MM.1S (cell line): ENCODE data around the gene SYMPK.

Experiments used
- DNase-seq: peaks from one replicate; pipeline ENCODE4 v3.0.0-alpha.2; 2015
- H2AFZ ChIP-seq: fragments of 300-600 bp; sonication (generic); 2 replicates; pipeline ENCODE4 v1.6.0; 2016; ENCODE audit warnings: antibody characterized with exemption, low read length
- H3F3A ChIP-seq: fragments of 300-600 bp; sonication (generic); 2 replicates; pipeline ENCODE4 v1.6.1; 2016; ENCODE audit warnings: mild to moderate bottlenecking, antibody characterized with exemption, low read length, moderate library complexity, mixed read lengths; ENCODE audit not compliant: insufficient read depth
- H3K27ac ChIP-seq: fragments of 300-600 bp; sonication (generic); 2 replicates; pipeline ENCODE4 v1.5.1; 2016; ENCODE audit warnings: mild to moderate bottlenecking, low read length
- H3K27me3 ChIP-seq: fragments of 300-600 bp; sonication (generic); replicated peaks from 2 replicates; pipeline ENCODE4 v1.6.0; 2016; ENCODE audit warnings: low read length; ENCODE audit not compliant: insufficient read depth
- H3K36me3 ChIP-seq: fragments of 300-600 bp; sonication (generic); replicated peaks from 2 replicates; pipeline ENCODE4 v1.6.1; 2016; ENCODE audit warnings: mild to moderate bottlenecking, low read length, mixed read lengths; ENCODE audit not compliant: insufficient read depth
- H3K4me1 ChIP-seq: fragments of 300-600 bp; sonication (generic); 2 replicates; pipeline ENCODE4 v1.6.1; 2016; ENCODE audit warnings: low read length, mixed read lengths
- H3K4me2 ChIP-seq: fragments of 300-600 bp; sonication (generic); 2 replicates; pipeline ENCODE4 v1.6.0; 2016; ENCODE audit warnings: low read depth, low read length
- H3K4me3 ChIP-seq: fragments of 300-600 bp; sonication (generic); 2 replicates; pipeline ENCODE4 v1.5.1; 2016; ENCODE audit warnings: low read length, mixed read lengths
- H3K79me2 ChIP-seq: fragments of 300-600 bp; sonication (generic); 2 replicates; pipeline ENCODE4 v1.6.1; 2016; ENCODE audit warnings: mixed run types, low read length, mixed read lengths
- H3K9ac ChIP-seq: fragments of 300-600 bp; sonication (generic); 2 replicates; pipeline ENCODE4 v1.6.1; 2016; ENCODE audit warnings: low read length, mixed read lengths
- H3K9me2 ChIP-seq: fragments of 300-600 bp; sonication (generic); replicated peaks from 2 replicates; pipeline ENCODE4 v1.6.1; 2016; ENCODE audit warnings: mild to moderate bottlenecking, low read length, mixed read lengths; ENCODE audit not compliant: insufficient read depth
- H3K9me3 ChIP-seq: fragments of 300-600 bp; sonication (generic); replicated peaks from 2 replicates; pipeline ENCODE4 v1.6.1; 2016; ENCODE audit warnings: mild to moderate bottlenecking, low read length, mixed read lengths; ENCODE audit not compliant: insufficient read depth
- H4K20me1 ChIP-seq: fragments of 300-600 bp; sonication (generic); 2 replicates; pipeline ENCODE4 v1.6.1; 2016; ENCODE audit warnings: mild to moderate bottlenecking, low read length, moderate library complexity, mixed read lengths; ENCODE audit not compliant: insufficient read depth
- CTCF ChIP-seq: fragments of 300-600 bp; sonication (generic); IDR thresholded peaks from 2 replicates; pipeline ENCODE4 v1.5.1; 2016; ENCODE audit warnings: antibody characterized with exemption, low read length, mixed read lengths
- EZH2 ChIP-seq: fragments of 300-600 bp; sonication (generic); optimal IDR thresholded peaks from 2 replicates; pipeline ENCODE3; 2017; ENCODE audit warnings: low read depth, mild to moderate bottlenecking, antibody characterized with exemption, low read length, mixed read lengths
- EZH2phosphoT487 ChIP-seq: fragments of 300-600 bp; sonication (generic); IDR thresholded peaks from 2 replicates; pipeline ENCODE4 v1.6.1; 2018; ENCODE audit warnings: antibody characterized with exemption, low read length

The SYMPK gene

DNA sequence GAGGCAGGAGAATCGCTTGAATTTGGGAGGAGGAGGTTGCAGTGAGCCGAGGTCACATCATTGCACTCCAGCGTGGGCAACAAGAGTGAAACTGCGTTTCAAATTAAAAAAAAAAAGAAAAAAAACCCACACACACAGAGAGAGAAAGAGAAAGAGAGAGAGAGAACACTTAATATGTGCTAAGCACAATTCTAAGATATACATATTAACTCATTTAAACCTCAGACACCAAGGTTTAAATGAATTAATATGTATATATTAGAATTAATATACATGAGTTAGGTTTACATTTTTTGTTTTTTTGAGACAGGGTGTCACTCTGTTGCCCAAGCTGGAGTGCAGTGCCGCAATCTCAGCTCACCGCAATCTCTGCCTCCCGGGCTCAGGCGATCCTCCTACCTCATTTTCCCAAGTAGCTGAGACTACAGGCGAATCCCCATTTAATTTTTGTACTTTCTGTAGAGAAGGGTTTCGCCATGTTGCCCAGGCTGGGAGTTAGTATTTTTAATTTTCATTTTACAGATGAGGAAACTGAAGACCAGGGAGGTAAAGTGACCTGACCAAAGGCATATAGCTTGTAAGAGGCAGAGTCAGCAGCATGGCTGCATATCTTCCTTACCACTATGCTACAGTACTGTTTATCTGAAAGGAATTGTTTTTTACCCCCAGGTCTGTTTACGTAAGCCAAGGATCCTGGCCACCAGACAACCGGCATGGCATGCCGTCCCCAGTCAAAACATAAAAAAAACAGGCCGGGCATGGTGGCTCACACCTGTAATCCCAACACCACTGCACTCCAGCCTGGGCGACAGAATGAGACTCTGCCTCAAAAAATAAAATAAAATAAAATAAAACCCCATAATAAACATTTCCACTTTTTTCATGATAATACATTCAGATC is 2.3 kb downstream of the SYMPK start:
- Histone ChIP-seq H3K4me1 (0 out of 2 replicates have a peak, but pooled peaks cover 4% of the 10 kb centered on the region), H3K9me2 (no peaks in the 10 kb centered on the region), H3K9ac (no peak overlapping the region), H4K20me1 (no peaks in the 10 kb centered on the region), H3K9me3 (no peaks in the 10 kb centered on the region), H3K36me3 (no peaks in the 10 kb centered on the region), H3F3A (peaks cover 13% of the 10 kb centered on the region), H2AFZ (no peak overlapping the region), H3K79me2 (peaks cover 62% of the 10 kb centered on the region), H3K4me3 (no peak overlapping the region; the same call in 1 of the 2 replicates), H3K27me3 (peaks cover 23% of the 10 kb centered on the region), H3K4me2 (peak overlapping the region; percentile 90; the same call in 1 of the 2 replicates), H3K27ac (no peak overlapping the region)
- DNase-seq, result no peak
- no peak for TF ChIP-seq EZH2
- TF ChIP-seq EZH2phosphoT487, result no peak

DNA sequence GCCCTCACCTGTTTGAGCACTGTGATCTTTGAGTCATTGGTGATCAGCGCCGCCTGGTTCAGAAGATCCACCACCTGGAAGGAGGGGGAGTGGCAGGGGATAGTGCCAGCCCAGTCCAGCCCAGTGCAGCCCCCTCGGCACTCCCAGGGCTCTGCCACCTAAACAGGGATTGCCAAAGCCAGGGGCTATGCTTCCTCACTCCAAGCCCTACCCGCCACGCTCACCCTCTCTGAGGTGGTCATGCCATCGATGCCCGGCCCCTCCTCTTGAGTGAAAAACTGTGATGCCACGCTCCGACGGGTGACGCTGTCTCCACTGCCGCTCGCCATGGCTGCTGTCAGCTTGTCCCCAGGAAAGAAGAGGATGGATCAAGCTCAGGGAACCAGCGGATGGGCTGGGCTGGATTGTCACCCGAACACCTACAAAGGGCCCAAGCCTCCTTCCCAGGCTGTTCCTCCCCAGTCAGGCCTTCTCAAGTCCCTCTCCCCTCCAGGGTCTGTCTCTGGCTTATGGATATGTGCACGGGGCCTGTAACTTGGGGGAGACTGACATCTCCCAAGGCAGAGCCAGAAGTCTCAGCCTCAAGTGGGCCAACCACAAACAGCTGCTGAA is 8.7 kb downstream of the SYMPK start:
- Histone ChIP-seq H4K20me1 (no peaks in the 10 kb centered on the region), H3K9ac (no peak overlapping the region), H3K36me3 (peaks cover 8% of the 10 kb centered on the region), H3K27me3 (no peaks in the 10 kb centered on the region), H3K4me3 (no peak overlapping the region), H3K9me3 (no peaks in the 10 kb centered on the region), H3K79me2 (peaks cover 38% of the 10 kb centered on the region), H3K4me1 (no peaks in the 10 kb centered on the region), H3K9me2 (no peaks in the 10 kb centered on the region), H3F3A (no peaks in the 10 kb centered on the region), H3K27ac (no peak overlapping the region), H3K4me2 (no peak overlapping the region), H2AFZ (no peak overlapping the region)
- TF ChIP-seq CTCF, result no peak
- TF ChIP-seq EZH2phosphoT487, result no peak
- no peak for TF ChIP-seq EZH2
- no peak for DNase-seq

- TF ChIP-seq EZH2 (no peak), CTCF (no peak), EZH2phosphoT487 (no peak)
- H3K36me3 ChIP-seq, result peaks cover 13% of the 10 kb centered on the region
- H3K4me1 ChIP-seq, result no peaks in the 10 kb centered on the region
- no peak overlapping the region for H2AFZ ChIP-seq
- no peak for DNase-seq
- H3K27ac ChIP-seq, result no peak overlapping the region
- H3K4me3 ChIP-seq, result no peak overlapping the region
- no peaks in the 10 kb centered on the region for H3F3A ChIP-seq
- no peaks in the 10 kb centered on the region for H4K20me1 ChIP-seq
- H3K27me3 ChIP-seq, result no peaks in the 10 kb centered on the region
- H3K9me3 ChIP-seq, result no peaks in the 10 kb centered on the region
- H3K4me2 ChIP-seq, result no peak overlapping the region
- H3K9me2 ChIP-seq, result no peaks in the 10 kb centered on the region
- H3K79me2 ChIP-seq, result peaks cover 27% of the 10 kb centered on the region
- H3K9ac ChIP-seq, result no peak overlapping the region
These were observed 10.0 kb downstream of the SYMPK start for GRCh38 chr19:45852983-45853382.
